ENCODE results near the gene GNB3.
"Not testable (repeated sequence)": the region's sequence is repeated elsewhere in the genome, so short reads cannot be mapped to it uniquely, and the experiment has no call there.

Gene GNB3

DNA sequence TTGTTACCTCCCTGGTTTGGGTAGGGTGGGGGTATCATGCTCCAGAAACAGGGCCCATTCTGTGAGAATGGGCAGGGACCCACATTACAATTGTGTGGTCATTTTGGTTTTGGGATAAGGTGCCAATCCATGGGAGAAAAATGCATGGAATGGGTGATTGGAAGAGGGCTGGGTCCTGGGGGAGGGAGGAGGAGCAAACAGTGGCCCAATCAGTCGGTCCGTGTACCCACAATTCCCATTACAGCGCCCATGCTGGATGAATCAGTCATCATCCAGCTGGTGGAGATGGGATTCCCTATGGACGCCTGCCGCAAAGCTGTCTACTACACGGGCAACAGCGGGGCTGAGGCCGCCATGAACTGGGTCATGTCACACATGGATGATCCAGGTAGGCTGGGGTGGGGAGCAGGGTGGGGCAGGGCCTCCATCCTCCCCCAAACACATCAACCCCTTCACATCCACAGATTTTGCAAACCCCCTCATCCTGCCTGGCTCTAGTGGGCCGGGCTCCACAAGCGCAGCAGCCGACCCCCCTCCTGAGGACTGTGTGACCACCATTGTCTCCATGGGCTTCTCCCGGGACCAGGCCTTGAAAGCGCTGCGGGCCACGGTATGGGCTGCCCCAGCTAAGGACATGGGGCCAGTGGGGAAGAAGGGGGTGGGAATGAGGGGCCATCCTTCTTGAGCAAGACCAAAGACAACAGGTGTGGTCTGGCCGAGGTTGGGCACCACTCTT, 23.0 kb downstream of the GNB3 start:
- DNase-seq = no peak

DNA sequence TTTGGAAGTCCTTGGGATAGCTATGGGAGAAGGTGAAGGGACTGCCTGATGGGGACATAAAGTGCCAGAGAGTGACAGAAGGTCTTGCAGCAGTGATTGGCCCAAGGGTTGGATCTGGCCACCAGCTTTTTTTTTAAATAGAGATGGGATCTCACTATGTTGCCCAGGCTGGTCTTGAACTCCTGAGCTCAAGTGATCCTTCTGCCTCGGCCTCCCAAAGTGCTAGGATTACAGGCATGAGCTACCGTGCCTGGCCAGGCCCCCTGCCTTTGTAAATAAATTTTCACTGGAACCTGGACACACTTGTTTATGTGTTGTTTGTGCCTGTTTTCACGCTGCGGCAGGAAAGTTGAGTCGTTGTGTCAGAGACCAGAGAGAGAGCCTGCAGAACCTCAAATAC, 24.6 kb downstream of the GNB3 start:
- not testable (repeated sequence) for DNase-seq

DNA sequence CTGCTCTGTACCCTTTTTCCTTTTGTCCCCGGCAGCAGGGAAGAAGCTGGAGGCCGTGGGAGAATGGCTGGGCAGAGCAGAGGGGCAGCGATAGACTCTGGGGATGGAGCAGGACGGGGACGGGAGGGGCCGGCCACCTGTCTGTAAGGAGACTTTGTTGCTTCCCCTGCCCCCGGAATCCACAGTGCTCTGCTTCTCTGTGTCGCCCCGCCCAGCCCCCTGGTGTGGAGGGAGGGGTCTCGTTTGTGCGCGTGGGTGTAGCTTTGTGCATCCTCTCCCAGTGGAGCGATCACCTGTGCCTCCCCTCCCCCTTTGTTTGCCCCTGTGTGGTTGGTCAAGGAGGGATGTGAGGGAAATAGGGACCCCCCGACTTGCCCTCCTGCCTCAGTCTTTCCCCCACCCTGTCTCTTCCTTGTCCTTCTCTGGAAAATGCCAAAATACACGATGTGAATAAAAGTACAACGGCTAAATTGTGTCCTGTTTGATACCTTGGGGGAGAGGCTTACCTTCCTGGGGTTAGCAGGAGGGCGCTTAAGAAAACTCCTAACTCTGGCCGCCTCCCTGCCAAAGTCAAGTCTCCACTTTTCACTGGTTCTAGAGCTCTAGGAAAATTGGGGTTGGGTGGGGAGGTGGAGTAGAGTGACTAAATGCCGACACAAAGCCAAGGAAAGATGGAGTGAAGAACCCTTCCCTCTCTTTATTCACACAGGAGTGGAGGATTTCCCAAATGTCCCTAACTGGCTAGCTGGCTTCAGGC, 25.6 kb downstream of the GNB3 start:
- DNase-seq = no peak

GRCh38 chr12:6866920-6867412, 26.2 kb downstream of the GNB3 start:
- DNase-seq = no peak

DNA sequence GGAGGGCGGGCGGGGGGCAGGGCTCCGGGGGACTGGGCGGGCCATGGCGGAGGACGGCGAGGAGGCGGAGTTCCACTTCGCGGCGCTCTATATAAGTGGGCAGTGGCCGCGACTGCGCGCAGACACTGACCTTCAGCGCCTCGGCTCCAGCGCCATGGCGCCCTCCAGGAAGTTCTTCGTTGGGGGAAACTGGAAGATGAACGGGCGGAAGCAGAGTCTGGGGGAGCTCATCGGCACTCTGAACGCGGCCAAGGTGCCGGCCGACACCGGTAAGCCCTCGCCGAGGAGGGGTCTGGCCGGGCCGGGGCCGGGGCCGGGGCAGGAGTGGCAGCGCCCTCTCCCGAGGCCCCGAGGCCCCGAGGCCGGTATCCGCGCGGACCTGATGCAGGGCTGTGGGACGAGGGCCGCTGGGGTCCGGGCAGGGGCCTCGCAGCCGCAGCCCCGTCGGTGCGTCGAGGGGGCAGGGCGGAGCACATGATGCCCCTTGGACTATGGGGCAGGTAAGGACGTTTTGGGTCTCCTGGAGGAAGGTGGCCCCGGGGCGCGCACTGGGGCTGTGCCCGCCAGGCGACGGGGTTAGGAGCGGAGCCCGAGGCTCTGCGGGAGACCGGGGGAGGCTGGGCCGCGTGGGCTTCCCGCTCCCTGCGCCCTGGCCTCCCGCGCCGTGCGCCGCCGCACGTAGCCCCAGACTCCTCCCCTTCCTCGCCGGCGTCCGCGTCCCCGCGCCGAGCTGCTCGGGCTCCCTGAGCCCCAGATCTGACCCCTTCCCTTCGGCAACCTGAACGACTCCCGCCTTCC, 26.9 kb downstream of the GNB3 start, which contains the start of gene TPI1:
TPI1 (plus strand) TSS at position 119 of the 798 bp plus-strand sequence; CDS start at position 155, 36 bp downstream.
- DNase-seq = peak; percentile 81

DNA sequence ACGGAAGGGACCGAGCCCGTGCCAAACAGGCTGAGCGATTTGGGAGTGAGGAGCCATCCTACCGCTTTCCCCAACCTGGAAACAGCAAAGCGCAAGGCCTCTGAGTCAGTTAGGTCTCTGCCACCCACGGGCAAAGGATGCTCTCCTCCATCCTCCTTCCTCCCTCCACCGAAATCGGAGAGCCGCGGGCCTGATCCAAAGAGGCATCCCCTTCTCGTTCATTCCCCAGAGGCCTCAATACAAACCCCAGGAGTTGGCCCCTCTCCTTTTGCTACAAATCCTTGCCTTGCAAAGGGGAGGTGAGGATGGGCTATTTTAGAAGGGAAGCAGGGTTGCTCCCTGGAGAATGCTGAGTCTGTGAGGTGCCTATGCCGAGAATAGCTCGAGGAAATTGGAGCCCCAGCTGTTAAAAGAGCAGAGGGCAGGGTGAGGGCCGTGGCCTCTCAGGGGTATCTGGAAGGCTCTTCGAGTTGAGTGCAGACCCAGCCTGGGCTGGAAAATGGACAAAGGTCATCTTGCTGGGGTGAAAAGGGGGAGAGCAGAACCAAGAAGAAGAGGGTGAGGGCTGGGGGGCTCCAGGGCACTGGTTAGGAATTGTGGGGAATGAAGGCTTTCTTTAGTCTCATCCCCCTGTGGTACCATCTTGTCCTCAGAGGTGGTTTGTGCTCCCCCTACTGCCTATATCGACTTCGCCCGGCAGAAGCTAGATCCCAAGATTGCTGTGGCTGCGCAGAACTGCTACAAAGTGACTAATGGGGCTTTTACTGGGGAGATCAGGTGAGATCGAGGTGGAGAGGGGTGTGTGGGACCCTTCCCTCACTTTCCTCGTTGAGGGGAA, 27.7 kb downstream of the GNB3 start:
- DNase-seq = no peak

GRCh38 chr12:6869049-6870021, 28.6 kb downstream of the GNB3 start:
- peak; percentile 74 for DNase-seq

GRCh38 chr12:6870304-6870703, 29.6 kb downstream of the GNB3 start:
- not testable (repeated sequence) for DNase-seq

DNA sequence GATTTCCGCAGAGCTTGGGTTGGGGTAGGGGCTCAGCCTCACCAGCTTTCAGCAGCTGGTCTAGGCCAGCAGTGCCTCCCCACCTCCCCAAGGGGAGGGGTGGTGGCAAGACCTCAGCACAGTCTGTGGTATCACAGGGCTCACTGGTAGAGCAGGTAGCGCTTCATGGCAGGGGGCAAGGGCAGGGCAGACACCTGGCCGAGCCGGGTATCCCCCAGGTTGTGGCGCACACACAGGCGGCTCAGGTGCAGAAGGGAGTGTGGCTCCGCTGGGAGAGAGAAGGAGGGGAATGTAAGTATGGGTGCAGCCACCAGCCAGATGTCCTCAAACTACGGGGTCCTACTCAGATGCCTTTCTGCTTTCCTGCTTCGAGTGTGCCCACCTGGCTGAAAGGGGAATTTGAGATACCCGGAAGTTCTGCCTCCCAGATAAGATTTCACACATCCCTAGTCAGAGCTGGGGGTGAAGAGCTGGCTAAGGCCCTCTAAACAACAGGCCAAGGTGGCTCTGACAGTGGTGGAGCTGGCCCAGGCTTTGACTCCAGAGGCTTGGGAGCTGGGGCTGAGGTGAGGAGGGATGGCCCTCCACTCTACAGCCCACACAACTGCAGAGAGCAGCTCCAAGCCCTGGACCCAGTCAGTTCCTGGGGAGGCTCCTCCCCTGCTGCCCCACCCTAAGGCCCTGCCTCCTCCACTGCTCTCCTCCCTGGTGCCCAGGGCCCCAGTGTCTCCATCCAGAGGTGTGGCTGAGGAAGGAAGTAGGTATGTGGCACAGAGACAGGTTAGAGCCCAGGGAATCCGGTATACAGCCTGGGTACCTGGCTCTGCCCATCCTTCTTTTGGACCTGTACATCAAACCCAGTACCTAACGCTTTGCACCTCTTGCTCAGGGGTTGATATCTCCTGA, 30.6 kb downstream of the GNB3 start:
- DNase-seq = no peak

DNA sequence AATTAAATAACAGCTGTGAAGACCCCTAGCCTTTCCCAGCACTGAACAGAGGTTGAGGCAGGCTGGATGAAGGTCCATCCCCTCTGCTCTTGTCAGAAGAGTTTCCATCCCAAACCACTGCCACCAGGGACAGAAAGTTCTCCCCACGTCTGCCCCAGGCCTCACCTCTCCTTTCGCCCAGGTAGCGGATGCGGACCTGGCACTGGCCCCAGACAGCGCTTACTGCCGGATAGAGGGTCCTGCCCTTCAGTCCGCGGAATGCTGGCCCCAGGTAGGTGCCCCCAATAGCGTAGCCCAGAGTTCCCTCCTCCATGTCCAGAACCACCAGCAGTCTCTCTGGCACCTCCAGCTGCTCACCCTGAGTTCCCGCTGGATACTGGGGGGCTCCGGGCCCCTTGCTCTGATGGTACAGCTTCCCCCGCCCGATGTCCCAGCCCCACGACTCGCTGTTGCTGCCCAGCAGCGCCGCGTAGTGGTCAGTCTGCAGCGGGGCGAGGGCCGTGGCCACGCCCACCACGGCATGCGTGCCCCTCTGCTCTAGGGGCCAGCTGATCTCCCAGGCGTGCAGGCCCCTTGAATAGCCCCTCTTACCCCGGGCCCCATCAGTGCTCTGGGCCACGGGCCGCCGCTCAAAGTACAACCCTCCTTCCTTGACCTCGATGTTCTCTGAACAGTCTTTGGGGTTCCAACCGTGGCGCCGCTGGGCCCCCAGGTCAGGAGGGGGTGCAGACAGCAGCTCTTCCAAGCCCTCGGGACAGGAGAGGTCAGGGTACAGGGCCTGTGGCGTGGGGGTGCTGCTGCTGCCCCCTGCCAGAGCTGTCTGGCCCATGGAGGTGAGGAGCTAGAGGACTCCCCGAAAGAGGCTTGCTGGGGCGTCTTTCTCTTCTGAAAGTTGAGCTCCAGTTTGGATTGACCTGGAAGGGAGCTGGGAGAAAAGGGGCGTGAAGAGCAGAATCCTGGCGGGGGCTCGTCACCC, 31.6 kb downstream of the GNB3 start:
- peak; percentile 74 for DNase-seq

DNA sequence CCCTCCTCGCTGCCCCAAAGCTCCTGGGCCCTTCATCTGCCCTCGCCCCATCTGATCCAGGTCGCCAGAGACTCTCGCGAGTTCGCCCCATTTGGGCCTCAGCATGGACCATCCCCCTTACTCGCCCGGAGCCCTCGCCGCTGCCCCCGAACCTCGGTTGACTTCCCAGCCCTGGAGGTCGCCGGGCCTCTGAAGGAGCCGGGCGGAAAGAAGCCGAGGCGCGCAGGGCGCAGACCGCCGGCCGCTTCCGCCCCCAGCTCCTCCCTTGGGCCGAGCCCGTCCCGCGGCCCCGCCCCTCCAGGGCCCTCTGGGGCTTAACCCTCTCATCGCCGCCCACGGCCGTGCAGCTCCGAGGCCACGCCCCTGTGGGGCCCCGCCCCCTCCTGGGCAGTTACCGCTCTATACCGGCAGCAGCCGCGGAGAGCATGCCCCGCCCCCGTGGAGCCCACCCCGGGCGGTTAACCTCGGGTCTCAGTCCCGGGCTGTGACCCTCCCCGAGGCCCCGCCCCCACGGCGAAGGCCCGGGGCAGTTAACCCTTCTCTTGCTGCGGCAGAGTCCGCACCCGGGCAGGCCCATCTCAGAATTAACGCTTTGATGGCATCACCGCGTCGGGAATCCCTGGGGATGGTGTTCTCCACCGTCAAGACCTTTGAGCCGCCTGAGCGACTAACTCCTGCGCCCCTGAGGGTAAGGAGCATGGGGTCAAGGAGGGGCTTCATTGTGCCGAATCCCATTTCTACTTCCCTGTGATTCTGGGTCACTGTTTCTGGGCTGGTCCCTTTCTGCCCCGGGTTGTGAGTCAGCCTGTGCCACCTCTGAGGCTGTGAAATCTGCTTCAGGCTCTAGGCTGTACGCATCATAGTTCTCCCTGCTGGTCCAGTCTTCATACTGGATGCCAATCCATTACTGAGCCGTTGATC, 32.6 kb downstream of the GNB3 start, which contains the start of gene SPSB2:
SPSB2 (minus strand) TSS at position 210 of the 921 bp plus-strand sequence. CDS start 402 bp downstream, outside the sequence.
- DNase-seq = peak; percentile 95

DNA sequence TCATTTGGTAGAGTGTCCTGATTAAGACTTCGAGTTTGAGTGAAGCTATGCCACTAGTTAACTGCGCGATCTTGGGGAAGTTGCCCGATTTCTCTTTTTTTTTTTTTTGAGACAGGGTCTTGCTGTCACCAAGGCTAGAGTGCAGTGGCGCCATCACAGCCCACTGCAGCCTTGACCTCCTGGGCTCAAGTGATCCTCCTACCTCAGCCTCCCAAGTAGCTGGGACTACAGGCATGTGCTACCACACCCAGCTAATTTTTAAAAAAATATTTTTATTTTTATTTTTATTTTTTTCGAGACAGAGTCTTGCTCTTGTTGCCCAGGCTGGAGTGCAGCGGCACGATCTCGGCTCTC, 33.3 kb downstream of the GNB3 start:
- DNase-seq = not testable (repeated sequence)

GRCh38 chr12:6879824-6880223, 39.1 kb downstream of the GNB3 start:
- DNase-seq = not testable (repeated sequence)

GRCh38 chr12:6883252-6883651, 42.5 kb downstream of the GNB3 start:
- no peak for DNase-seq

- DNase-seq = no peak
These were observed 43.0 kb downstream of the GNB3 start for GRCh38 chr12:6883683-6884082.

DNA sequence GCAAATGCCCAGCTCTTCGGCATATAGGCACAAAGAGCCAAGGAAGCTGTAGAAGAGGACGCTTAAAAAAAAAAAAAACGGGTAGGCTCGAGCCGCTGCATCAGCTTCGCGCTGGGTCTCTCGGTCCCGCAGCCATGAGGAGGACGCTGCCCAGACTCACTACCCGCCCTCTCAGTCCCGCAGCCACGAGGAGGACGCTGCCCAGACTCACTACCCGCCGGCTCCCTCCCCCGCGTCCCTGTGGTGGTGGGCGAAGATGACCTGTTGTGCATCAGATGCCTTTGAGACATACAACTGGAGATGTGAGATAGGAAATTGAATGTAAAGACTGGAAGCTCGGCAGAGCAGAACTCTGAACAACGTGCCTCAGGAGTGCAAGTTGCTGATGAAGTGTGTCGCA, 43.8 kb downstream of the GNB3 start:
- DNase-seq = no peak
